ENCODE data around the gene MFAP3L. TPM values are rescaled to one million over a fixed set of nuclear protein-coding genes. Genes with fewer than 3 reads are reported as not detected.

The MFAP3L gene
- total RNA-seq, 1 experiment from 2014 or later, result 4.3 TPM

GRCh38 chr4:170022211-170022610, 4.0 kb downstream of the MFAP3L start:
- DNase-seq (ENCODE audit: low spot score), result no peak

GRCh38 chr4:170017252-170017651, 8.9 kb downstream of the MFAP3L start:
- DNase-seq (ENCODE audit: low spot score), result no peak

GRCh38 chr4:170015285-170015684, 10.9 kb downstream of the MFAP3L start:
- no peak for DNase-seq (ENCODE audit: low spot score)

GRCh38 chr4:170014359-170015011, 11.7 kb downstream of the MFAP3L start:
- peak; percentile 55 for DNase-seq (ENCODE audit: low spot score)

GRCh38 chr4:170012629-170012958, 13.6 kb downstream of the MFAP3L start:
- no peak for DNase-seq (ENCODE audit: low spot score)

GRCh38 chr4:170011921-170012628, 14.1 kb downstream of the MFAP3L start:
- DNase-seq (ENCODE audit: low spot score), result no peak

- DNase-seq (ENCODE audit: low spot score), result no peak
Measured at GRCh38 chr4:170009291-170009690, 16.9 kb downstream of the MFAP3L start.

GRCh38 chr4:170008801-170009200, 17.4 kb downstream of the MFAP3L start:
- no peak for DNase-seq (ENCODE audit: low spot score)

- DNase-seq (ENCODE audit: low spot score), result no peak
Measured at GRCh38 chr4:170008371-170008770, 17.8 kb downstream of the MFAP3L start.

- DNase-seq (ENCODE audit: low spot score), result peak; percentile 80
Measured at GRCh38 chr4:170007113-170007512, 19.1 kb downstream of the MFAP3L start.

- peak; percentile 67 for DNase-seq (ENCODE audit: low spot score)
Measured at GRCh38 chr4:170005472-170005871, 20.7 kb downstream of the MFAP3L start.

- peak; percentile 59 for DNase-seq (ENCODE audit: low spot score)
Measured at GRCh38 chr4:170004651-170005295, 21.4 kb downstream of the MFAP3L start.

- DNase-seq (ENCODE audit: low spot score), result no peak
Measured at GRCh38 chr4:170003071-170004070, 22.8 kb downstream of the MFAP3L start.

GRCh38 chr4:170001745-170002267, 24.4 kb downstream of the MFAP3L start:
- no peak for DNase-seq (ENCODE audit: low spot score)

- DNase-seq (ENCODE audit: low spot score), result no peak
Measured at GRCh38 chr4:170001011-170001744, 25.0 kb downstream of the MFAP3L start.

- no peak for DNase-seq (ENCODE audit: low spot score)
Measured at GRCh38 chr4:169999923-170000322, 26.3 kb downstream of the MFAP3L start.

- no peak for DNase-seq (ENCODE audit: low spot score)
Measured at GRCh38 chr4:169998981-169999380, 27.2 kb downstream of the MFAP3L start.

GRCh38 chr4:169996379-169997240, 29.6 kb downstream of the MFAP3L start:
- DNase-seq (ENCODE audit: low spot score), result no peak

- DNase-seq (ENCODE audit: low spot score), result no peak
Measured at GRCh38 chr4:169993531-169993930, 32.7 kb downstream of the MFAP3L start.

GRCh38 chr4:169988252-169988651, 37.9 kb downstream of the MFAP3L start:
- DNase-seq (ENCODE audit: low spot score), result no peak

Data from A172 (cell line).